Thoracic aorta (tissue), 2 donors: ENCODE results near the gene PDE1C. TPM values are rescaled to one million over a fixed set of nuclear protein-coding genes. Genes with fewer than 3 reads are reported as not detected.

Experiments
- ATAC-seq: fragments of 150-250 bp; one replicate; pipeline ENCODE4 v1.8.0; 2017; ENCODE audit warnings: low read depth; ENCODE audit not compliant: insufficient number of reproducible peaks, low FRiP score
- DNase-seq: peaks from one replicate; pipeline ENCODE4 v3.0.0-alpha.2; 2020; ENCODE audit warnings: low spot score
- H3K27ac ChIP-seq, 2 donors: fragments of 200-600 bp; sonication (generic); 1 replicate in 1 of 2; 2 replicates in 1 of 2; pipeline ENCODE4 v1.5.1; 2016; ENCODE audit warnings: mild to moderate bottlenecking in 2 of 2, moderate library complexity in 2 of 2
- H3K27me3 ChIP-seq: fragments of 200-600 bp; sonication (generic); replicated peaks from 2 replicates; pipeline ENCODE4 v1.6.0; 2016; ENCODE audit warnings: mild to moderate bottlenecking; ENCODE audit not compliant: insufficient read depth
- H3K36me3 ChIP-seq: fragments of 200-600 bp; sonication (generic); one replicate; pipeline ENCODE4 v1.5.1; 2016
- H3K4me1 ChIP-seq, 2 donors: fragments of 200-600 bp; sonication (generic); 1 replicate in 1 of 2; 2 replicates in 1 of 2; pipeline versions ENCODE4 v1.5.1 to v1.6.0; 2016; ENCODE audit warnings: low read depth in 2 of 2, mild to moderate bottlenecking in 1 of 2; ENCODE audit not compliant: control insufficient read depth in 1 of 2
- H3K4me3 ChIP-seq: fragments of 200-600 bp; sonication (generic); 2 replicates; pipeline ENCODE4 v1.5.1; 2016; ENCODE audit warnings: mild to moderate bottlenecking
- H3K9me3 ChIP-seq: fragments of 200-600 bp; sonication (generic); 2 replicates; pipeline ENCODE4 v1.5.1; 2016
- total RNA-seq, 2 donors: library from RNA; depleted of rRNA; stranded (reverse); fragments of >200 nt; gene quantifications; one replicate each; pipeline versions ENCODE4 v1.1.0 to v1.2.3, GENCODE V29; 2016
- TF ChIP-seq, protein P1 (sequence below): fragments of 200-600 bp; sonication (generic); IDR thresholded peaks from one replicate; pipeline ENCODE4 v1.5.1; 2019; ENCODE audit warnings: antibody characterized with exemption

PDE1C gene
- total RNA-seq, 2 donors from 2014 or later, result 4.6 to 12.1 TPM

DNA sequence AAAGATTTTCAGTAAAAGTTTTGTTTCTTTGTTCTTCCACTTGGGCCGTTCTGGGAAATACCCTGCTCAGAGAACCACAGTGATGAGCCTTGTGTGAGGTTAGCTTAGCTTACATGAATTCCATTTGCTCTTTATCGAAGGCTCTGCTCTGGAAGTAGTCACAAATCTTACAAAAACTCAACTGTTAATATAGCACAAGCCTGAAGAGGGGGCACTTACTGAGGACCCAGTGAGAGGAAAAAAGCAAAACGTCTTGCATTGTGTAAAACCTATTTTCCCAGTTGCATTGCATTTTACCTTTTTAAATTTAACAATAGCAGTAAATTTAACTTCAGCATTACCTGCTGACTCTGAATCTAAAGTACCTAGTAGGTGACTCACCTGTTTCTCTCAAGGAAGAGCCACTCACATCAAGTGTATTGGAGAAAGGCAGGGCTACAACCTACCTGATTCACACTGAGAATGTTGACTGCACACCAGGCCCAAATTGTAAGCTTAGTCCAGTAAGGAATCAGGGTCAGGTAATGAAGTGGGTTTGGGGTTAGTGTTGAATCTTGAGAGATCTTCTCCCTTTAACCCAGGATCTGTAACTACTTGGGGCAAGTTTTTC lies 340.9 kb downstream of the PDE1C start:
- H3K27me3 ChIP-seq, result no peaks in the 10 kb centered on the region
- TF ChIP-seq, protein P1, sequence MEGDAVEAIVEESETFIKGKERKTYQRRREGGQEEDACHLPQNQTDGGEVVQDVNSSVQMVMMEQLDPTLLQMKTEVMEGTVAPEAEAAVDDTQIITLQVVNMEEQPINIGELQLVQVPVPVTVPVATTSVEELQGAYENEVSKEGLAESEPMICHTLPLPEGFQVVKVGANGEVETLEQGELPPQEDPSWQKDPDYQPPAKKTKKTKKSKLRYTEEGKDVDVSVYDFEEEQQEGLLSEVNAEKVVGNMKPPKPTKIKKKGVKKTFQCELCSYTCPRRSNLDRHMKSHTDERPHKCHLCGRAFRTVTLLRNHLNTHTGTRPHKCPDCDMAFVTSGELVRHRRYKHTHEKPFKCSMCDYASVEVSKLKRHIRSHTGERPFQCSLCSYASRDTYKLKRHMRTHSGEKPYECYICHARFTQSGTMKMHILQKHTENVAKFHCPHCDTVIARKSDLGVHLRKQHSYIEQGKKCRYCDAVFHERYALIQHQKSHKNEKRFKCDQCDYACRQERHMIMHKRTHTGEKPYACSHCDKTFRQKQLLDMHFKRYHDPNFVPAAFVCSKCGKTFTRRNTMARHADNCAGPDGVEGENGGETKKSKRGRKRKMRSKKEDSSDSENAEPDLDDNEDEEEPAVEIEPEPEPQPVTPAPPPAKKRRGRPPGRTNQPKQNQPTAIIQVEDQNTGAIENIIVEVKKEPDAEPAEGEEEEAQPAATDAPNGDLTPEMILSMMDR, result no peak
- H3K4me1 ChIP-seq, result no peaks in the 10 kb centered on the region
- no peak overlapping the region for H3K4me3 ChIP-seq
- H3K27ac ChIP-seq, result no peak overlapping the region
- H3K9me3 ChIP-seq, result no peaks in the 10 kb centered on the region
- ATAC-seq (no peak), DNase-seq (no peak)
- no peaks in the 10 kb centered on the region for H3K36me3 ChIP-seq

DNA sequence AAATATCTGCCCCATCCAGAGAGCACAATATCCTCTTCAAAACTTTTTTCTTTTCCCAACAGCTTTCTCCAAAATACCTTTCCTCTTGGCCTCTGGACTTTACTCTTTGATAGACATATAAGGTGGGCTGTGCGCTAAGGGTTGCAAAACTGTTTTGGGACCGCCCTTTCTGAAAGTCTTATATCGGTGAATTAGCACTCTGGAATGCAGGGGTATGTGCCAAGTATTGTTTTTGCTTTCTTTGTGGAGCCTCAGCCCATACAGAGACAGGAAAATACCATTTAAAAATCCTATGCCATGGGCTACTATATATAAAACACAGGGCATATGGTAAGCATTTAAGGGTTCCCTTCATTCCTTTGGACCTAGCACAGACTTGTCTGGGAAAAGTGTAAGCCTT lies 345.5 kb downstream of the PDE1C start:
- no peaks in the 10 kb centered on the region for H3K4me1 ChIP-seq
- TF ChIP-seq, protein P1, result no peak
- H3K4me3 ChIP-seq, result no peak overlapping the region
- ATAC-seq, result no peak
- DNase-seq, result no peak
- H3K27me3 ChIP-seq, result no peaks in the 10 kb centered on the region
- H3K27ac ChIP-seq, result no peak overlapping the region
- no peaks in the 10 kb centered on the region for H3K36me3 ChIP-seq
- no peaks in the 10 kb centered on the region for H3K9me3 ChIP-seq

DNA sequence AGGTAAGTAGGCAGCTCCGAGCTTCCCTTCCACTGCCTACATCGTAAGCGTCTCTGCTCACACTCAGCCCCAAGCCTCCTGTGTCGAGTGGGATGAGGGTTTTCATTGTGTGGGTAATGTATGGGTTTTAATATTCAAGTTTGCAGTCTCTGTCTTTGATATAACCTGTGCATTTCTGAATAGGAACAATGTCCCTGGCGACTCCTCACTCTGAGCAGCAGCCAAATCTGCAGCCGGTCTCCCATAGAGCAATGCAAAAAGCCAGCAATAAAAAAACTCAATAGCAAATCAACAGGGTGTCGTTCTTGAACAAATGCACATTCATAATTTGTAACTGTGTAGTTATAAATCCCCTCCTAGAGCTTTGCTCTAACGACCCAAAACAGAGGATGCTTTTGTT lies 349.8 kb downstream of the PDE1C start:
- H3K9me3 ChIP-seq, result no peaks in the 10 kb centered on the region
- no peak for DNase-seq
- no peak overlapping the region for H3K27ac ChIP-seq

DNA sequence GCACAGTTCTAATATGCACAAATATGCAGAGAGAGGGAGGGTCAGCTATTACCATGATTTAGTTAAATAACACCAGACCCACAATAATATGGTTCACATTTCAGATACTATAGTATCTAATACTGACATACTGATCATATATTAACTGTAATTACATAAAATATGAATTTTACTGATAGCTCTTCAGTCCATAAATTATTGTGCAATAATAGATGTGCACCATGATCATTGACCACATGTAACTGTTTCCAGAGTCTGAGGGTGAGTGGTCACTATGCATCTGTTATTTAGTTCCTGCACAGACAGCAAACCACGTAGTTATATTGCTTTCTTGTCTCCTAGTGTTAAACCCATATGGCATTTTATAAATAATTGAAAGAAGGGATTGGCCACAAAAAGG lies 353.9 kb downstream of the PDE1C start:
- ATAC-seq, result no peak
- no peak overlapping the region for H3K27ac ChIP-seq
- no peaks in the 10 kb centered on the region for H3K4me1 ChIP-seq

More for the DNA sequence above, 349.8 kb downstream of the PDE1C start:
- Histone ChIP-seq H3K36me3 (no peaks in the 10 kb centered on the region), H3K27me3 (no peaks in the 10 kb centered on the region), H3K4me3 (no peak overlapping the region), H3K4me1 (no peaks in the 10 kb centered on the region)
- TF ChIP-seq, protein P1, result no peak
- ATAC-seq, result no peak

DNA sequence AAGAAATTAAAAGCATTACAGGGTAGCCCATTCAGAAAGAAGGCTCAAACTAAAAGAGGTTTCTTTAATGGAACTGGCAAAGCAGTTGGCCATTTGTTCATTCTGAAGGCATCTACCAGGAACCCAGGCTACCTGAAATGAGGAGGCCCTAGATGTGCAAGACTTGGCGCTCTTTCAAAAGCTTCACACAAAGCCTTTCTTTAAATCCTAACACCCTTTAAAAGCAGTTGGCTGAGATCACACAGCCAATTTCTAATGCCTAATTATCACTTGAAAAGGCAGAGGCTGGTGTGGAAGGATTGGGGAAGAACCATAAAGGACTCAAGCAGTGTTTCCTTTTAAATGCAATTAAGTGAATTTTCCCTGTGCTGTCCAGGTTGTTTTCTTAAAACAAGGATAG lies 360.0 kb downstream of the PDE1C start:
- Histone ChIP-seq H3K9me3 (no peaks in the 10 kb centered on the region), H3K4me1 (no peaks in the 10 kb centered on the region), H3K4me3 (no peak overlapping the region), H3K27me3 (no peaks in the 10 kb centered on the region), H3K36me3 (no peaks in the 10 kb centered on the region), H3K27ac (no peak overlapping the region)
- ATAC-seq (no peak), DNase-seq (no peak)
- TF ChIP-seq, protein P1, result no peak

More for the DNA sequence above, 353.9 kb downstream of the PDE1C start:
- H3K4me3 ChIP-seq, result no peak overlapping the region
- H3K9me3 ChIP-seq, result no peaks in the 10 kb centered on the region
- no peak for DNase-seq
- TF ChIP-seq, protein P1, result no peak
- no peaks in the 10 kb centered on the region for H3K27me3 ChIP-seq
- H3K36me3 ChIP-seq, result no peaks in the 10 kb centered on the region
